NCI-H1436 (cell line): ENCODE data around the gene AGXT2.
A peak's percentile ranks its signal among the peaks of the same experiment; 100 is the strongest.

ENCODE experiments used
- DNase-seq: peaks from one replicate; lab custom pipeline; 2025; lab: John Stamatoyannopoulos, UW

Gene AGXT2

GRCh38 chr5:35047785-35048404 is at the start of gene AGXT2:
Gene AGXT2 (minus strand): TSS chr5:35047949. CDS start chr5:35047892, 57 bp downstream.
- DNase-seq: no peak

- no peak for DNase-seq
Observed at GRCh38 chr5:35096932-35097331, 49.2 kb upstream of the AGXT2 start.

- DNase-seq: no peak
Observed at GRCh38 chr5:35096216-35096615, 48.5 kb upstream of the AGXT2 start.

GRCh38 chr5:35095366-35095765 is 47.6 kb upstream of the AGXT2 start:
- no peak for DNase-seq

- no peak for DNase-seq
Observed at GRCh38 chr5:35094948-35095347, 47.2 kb upstream of the AGXT2 start.

- no peak for DNase-seq
Observed at GRCh38 chr5:35092703-35093102, 45.0 kb upstream of the AGXT2 start.

GRCh38 chr5:35091704-35092103 is 44.0 kb upstream of the AGXT2 start:
- DNase-seq: no peak

GRCh38 chr5:35089334-35090314 is 41.9 kb upstream of the AGXT2 start:
- peak; percentile 18 for DNase-seq

- no peak for DNase-seq
Observed at GRCh38 chr5:35087991-35088390, 40.2 kb upstream of the AGXT2 start.

- no peak for DNase-seq
Observed at GRCh38 chr5:35083150-35083549, 35.4 kb upstream of the AGXT2 start.

GRCh38 chr5:35082530-35082929 is 34.8 kb upstream of the AGXT2 start:
- DNase-seq: no peak

- DNase-seq: no peak
Observed at GRCh38 chr5:35081134-35081533, 33.4 kb upstream of the AGXT2 start.

- DNase-seq: no peak
Observed at GRCh38 chr5:35073160-35073559, 25.4 kb upstream of the AGXT2 start.

GRCh38 chr5:35069188-35069587 is 21.4 kb upstream of the AGXT2 start:
- no peak for DNase-seq

GRCh38 chr5:35067985-35068384 is 20.2 kb upstream of the AGXT2 start:
- no peak for DNase-seq

- DNase-seq: no peak
Observed at GRCh38 chr5:35066260-35066795, 18.6 kb upstream of the AGXT2 start.

GRCh38 chr5:35063414-35063813 is 15.7 kb upstream of the AGXT2 start:
- no peak for DNase-seq

- no peak for DNase-seq
Observed at GRCh38 chr5:35061211-35061770, 13.5 kb upstream of the AGXT2 start.

GRCh38 chr5:35060236-35060635 is 12.5 kb upstream of the AGXT2 start:
- no peak for DNase-seq

- DNase-seq: no peak
Observed at GRCh38 chr5:35059251-35059650, 11.5 kb upstream of the AGXT2 start.

- no peak for DNase-seq
Observed at GRCh38 chr5:35058374-35058788, 10.6 kb upstream of the AGXT2 start.

GRCh38 chr5:35056686-35057085 is 8.9 kb upstream of the AGXT2 start:
- DNase-seq: no peak

- no peak for DNase-seq
Observed at GRCh38 chr5:35052838-35053237, 5.1 kb upstream of the AGXT2 start.
